Neural cell (in vitro differentiated cells): ENCODE results near the gene AGAP5.

Experiments
- CTCF ChIP-seq: fragments of 450-650 bp; IDR thresholded peaks from 2 replicates; pipeline ENCODE4 v1.5.1; 2014; ENCODE audit warnings: antibody characterized with exemption, mild to moderate bottlenecking, moderate library complexity; ENCODE audit not compliant: poor library complexity, severe bottlenecking
- EZH2 ChIP-seq: fragments of 200-600, 300-800 bp; shearing (Covaris generic), sonication (generic); IDR thresholded peaks from 2 replicates; pipeline ENCODE4 v1.6.1; 2014; ENCODE audit warnings: antibody characterized with exemption, low read length, borderline replicate concordance, mild to moderate bottlenecking; ENCODE audit not compliant: insufficient read depth, poor library complexity, severe bottlenecking
- MXI1 ChIP-seq: fragments of 450-650 bp; conservative IDR thresholded peaks from 2 replicates; pipeline ENCODE4 v1.6.1; 2014; ENCODE audit warnings: antibody characterized with exemption, mild to moderate bottlenecking; ENCODE audit not compliant: poor library complexity, severe bottlenecking
- POLR2AphosphoS5 ChIP-seq: IDR thresholded peaks from 2 replicates; pipeline ENCODE4 v1.6.1; 2012

DNA sequence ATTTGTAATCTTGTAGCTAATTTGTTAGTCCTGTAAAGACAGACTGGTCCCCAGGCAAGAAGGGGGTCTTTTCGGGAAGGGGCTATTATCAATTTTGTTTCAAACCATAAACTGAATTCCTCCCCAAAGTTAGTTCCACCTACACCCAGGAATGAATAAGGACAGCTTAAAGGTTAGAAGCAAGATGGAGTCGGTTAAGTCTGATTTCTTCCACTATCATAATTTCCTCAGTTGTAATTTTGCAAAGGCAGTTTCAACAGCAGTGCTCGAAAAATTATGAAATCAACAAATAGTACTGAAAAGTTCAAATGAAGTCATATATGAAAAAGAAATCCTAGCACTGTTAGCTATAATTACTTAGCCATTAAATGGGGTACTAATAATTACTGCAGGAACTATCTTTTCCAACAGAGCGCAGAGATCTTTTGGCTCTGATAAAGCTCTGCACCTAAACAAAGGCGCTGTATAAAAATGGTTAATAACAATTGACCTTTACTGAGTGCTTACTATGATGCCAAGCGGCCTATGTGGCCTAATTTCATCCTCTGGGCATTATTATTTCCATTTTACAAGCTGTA is 45.5 kb upstream of the AGAP5 start:
- no peak for TF ChIP-seq CTCF
- TF ChIP-seq EZH2, result no peak
- TF ChIP-seq POLR2AphosphoS5, result no peak
- TF ChIP-seq MXI1, result no peak
